Ureter (tissue), 1 donor: ENCODE data around the gene PPL. TPM values are rescaled to one million over a fixed set of nuclear protein-coding genes. Genes with fewer than 3 reads are reported as not detected.
"Not testable (repeated sequence)": the region's sequence is repeated elsewhere in the genome, so short reads cannot be mapped to it uniquely, and the experiment has no call there.

Experiments used
- DNase-seq: peaks from one replicate; pipeline ENCODE4 v3.0.0-alpha.2; 2020; ENCODE audit warnings: low spot score
- total RNA-seq: library from RNA; stranded (reverse); gene quantifications from one replicate; pipeline ENCODE4 v1.2.4, GENCODE V29; 2023
- donor health status: DM: yes; HTN: yes; CAD: no.

Gene PPL
- total RNA-seq, 1 donor from 2014 or later: 108 TPM

DNA sequence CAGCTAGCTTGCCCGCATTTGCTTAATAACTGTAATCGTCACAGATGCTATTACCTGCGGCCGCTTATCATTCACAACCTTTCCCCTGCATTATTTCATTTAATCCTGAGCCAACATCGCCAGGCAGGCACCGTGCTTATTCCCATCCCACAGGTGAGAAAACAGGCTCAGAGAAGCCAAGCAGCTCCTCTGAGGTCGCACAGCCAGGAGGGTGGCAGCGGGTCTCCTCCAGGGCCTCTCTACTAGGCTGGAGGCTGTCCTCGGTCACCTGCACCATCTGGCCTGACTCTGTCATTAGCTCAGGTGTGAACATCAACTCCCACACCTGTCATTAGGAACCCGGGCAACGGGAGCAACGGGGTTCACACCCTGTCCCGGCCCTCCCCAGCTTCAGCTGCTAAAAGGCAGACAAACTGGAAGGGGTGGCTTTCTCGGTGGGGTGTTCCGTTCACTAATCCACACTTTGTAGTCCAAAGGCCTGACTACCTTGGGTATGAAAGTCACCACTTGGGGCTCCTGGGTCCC is 3.0 kb downstream of the PPL start:
- no peak for DNase-seq

DNA sequence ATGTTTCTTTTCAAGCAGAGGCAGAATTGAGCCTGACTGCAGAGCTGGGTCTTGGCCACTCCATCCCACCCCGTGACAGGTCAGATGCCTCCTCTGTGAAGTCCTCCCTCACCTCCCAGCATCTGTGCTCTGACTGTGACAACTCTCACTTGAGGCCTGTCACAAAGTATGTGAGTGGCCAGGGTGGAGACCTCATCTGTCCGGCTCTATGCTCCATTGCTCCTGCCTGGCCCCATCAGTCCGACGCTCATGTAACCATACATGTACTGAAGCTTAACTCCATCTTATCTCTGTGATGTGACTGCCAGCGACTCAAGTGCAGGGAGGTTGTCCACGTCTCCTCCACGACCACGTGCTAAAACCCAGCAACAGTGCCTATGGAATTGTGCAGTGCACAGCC is 3.5 kb downstream of the PPL start:
- DNase-seq: no peak

DNA sequence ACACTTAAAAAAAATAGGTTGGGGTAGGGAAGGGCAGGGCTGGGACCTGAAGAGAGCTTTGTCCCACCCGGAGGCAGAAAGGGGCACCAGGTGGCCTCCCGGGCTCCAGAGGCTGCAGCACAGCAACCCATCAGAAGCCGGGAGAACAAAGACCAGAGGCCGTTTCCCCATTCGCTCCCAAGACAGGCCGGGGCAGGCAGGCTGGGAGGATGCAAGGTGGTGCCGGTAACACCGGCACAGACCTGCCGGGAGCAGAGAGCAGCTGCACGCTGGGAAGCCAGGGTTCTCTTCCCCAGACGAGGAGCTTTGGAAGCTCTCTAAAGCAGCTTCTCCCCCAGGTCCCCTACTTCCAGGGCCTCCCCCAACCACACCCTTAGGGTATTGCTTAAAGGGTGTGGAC is 5.6 kb downstream of the PPL start:
- DNase-seq: no peak

DNA sequence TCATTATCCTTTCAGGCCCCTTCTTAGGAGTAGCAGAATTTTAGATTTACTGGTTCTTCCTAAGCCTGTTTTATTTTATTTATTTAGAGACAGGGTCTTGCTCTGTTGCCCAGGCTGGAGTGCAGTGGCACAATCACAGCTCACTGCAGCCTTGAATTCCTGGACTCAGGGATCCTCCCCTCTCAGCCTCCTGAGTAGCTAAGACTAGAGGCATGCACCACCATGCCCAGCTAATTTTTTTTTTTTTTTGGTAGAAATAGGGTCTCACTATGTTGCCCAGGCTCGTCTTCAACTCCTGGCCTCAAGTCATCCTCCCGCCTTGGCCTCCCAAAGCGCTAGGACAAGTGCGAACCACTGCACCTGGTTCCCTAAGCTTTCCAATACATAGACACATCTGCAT is 7.3 kb downstream of the PPL start:
- not testable (repeated sequence) for DNase-seq

DNA sequence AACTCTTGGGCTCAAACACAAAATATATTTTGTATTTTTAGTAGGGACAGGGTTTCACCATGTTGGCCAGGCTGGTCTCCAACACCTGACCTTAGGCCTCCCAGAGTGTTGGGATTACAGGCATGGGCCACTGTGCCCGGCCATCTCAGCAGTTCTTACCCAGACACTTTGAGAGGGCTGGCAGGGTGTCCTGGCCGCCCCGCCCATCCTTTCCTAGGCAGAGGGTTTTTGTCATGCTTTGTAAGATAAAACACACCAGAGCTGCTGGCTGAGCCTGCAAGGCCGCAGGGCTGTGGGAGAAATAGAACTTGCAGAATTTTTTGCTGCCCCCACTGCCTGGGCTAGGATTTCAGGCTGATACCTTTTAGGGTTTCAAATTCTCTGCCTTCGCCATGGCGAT is 8.7 kb downstream of the PPL start:
- no peak for DNase-seq

DNA sequence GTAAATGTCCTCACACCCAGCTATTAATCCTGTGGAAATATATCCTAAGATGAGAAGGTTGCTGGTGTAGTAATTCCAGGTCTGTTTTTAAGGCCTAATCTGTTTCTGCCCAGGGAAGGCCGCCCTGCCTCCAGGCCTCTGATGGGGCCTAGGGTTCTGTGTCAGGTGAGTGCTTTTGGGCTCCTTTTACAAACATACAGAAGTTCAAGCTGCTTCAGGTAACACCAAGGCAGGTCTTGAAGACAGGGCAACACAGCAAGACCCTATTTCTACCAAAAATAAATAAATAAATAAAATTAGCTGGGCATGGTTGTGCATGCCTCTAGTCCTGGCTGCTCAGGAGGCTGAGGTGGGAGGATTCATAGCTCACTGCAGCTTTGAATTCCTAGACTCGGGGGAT is 9.3 kb downstream of the PPL start:
- DNase-seq: no peak

DNA sequence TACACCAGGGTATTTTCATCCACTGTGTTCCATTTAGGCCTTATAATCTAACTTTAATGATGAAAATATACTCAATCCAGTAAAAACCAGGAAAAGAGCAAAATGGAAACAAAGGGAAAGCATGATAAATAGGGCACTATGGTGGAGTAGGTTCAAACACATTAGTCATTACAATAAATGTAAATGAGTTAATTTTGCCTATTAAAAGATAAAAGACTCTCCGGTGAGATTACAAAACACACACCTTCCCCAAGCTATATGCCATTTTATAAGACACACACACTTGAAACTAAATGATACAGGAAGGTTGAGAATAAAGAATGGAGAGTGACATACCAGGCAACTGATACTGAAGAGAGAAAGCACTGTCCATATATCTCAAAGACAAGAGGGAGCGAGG is 10.0 kb downstream of the PPL start:
- no peak for DNase-seq

DNA sequence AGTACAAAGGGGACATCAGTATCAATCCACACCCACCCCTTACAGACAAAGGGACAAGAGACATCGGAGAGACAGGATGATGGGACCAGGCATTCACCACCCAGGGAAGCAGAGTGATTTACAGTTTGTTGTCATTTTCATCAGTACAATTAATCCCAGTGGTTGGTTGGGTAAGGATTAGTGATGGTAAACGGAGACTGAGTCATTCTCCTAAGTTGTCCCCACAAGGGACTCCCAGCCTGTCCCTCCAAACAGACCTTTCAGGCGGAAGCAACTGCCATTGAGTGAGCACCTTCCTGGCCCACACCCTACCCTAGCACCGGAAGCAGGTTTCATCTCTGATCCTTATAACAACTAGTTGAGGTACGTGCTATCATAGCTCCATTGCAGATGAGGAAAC is 11.2 kb downstream of the PPL start:
- no peak for DNase-seq

DNA sequence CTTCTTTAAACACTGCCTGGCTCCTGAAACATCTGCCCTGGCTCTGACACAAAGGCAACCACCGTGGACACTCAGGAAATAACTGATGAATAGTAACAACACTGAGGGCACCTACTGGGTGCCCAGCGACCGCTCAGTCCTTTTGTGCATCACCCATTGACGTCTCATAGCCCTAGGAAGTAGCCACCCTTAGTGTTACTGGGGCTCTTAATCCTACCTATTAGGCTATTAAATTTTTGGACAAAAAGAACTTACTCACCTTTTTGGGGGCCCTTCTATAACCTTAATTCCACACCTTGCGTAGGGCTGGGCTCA is 11.7 kb downstream of the PPL start:
- no peak for DNase-seq

DNA sequence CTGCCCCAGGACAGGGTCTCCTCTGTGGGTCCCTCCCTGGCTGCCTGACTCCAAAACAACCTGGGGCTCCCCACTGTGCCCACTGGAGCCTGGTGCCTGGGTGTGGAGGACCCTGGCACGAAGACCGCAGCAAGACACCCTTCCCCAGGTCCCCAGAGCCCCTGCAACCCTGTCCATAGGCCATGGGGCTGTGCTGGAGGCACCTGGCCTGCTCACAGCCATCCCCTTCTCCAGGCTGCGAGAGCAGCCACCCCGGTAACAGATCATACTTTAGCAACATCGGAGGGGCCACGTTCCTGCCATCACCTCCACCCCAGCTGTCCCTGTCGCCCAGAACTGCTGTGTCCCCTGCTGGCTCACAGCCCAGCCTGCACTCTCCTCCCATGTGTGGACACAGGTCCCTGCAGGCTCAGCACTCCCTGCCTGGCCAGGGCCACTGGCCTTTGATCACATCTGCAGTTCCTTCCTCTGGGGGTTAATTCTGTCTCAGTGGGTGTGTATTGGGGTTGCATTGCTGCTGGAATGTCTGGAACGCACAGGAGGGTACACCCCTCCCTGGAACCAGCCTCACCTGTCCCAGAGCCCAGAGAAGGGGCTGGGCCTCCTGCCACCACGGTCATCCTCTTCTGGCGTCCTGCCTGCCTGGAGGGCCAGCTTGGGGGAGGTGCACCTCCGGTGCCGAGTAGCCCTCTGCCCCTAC is 12.2 kb downstream of the PPL start:
- peak; percentile 77 for DNase-seq

DNA sequence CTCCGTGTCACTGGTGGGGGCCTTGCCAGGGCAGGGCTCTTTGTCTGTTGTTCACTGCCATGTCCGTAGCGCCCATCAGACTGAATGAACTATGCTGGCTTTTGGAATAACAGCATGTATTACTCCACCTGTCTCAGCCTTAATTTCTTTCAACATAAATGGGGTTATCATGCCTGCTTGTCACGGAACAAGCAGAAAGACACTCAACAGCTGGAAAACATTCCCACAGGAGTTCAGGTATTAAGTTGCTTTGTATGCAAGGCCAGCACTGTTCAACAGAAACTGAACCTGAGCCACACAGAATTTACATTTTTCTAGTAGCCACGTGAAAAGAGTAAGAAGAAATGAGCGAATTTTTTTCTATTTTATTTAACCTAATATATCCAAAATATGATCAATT is 13.1 kb downstream of the PPL start:
- no peak for DNase-seq

DNA sequence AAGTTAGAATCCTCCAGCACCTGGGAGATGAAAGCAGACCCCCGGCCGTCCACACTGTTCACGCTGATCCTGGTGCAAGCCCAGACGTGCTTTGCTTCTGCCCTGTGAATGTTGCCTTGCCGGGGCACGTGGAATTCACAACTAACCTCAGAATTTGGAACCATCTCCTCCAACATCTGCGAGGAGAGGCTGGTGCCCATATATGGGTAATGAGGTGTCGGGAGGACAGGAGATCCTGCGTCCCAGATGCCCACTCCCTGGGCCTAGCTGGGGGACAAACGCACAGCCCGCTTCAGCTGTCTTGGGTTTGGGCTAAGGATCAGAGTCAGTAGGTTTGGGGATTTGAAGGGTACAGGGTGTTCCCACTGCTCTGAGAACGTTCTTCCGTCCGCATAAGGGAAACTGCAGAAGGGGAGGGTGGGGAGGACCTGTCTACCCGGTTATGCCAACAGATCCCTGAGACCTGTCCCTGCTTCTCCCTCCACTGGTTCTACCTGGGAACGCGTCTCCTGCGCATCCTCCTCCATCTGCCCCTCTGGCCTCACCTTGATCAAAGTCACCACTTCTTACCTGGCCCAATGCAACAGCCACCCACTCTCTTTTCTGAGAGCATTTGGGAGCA is 14.1 kb downstream of the PPL start:
- DNase-seq: no peak

DNA sequence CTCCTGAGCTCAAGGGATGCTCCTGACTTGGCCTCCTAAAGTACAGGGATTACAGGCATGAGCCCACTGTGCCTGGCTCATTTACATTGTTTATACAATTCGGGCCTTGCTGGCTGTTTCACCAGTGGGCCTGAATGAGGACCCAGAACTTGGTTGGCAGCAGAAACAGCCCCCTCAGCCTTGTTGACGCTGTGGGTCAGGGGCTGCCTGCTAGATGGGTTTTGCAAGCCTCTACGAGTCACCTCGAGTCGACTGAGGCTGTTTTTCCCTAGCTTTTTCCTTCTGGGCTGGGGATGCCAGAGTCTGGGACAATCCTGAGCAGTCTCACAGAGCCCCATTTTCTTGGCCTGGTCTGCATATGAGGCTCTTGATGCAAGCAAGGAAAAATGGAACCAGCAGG is 16.1 kb downstream of the PPL start:
- no peak for DNase-seq

DNA sequence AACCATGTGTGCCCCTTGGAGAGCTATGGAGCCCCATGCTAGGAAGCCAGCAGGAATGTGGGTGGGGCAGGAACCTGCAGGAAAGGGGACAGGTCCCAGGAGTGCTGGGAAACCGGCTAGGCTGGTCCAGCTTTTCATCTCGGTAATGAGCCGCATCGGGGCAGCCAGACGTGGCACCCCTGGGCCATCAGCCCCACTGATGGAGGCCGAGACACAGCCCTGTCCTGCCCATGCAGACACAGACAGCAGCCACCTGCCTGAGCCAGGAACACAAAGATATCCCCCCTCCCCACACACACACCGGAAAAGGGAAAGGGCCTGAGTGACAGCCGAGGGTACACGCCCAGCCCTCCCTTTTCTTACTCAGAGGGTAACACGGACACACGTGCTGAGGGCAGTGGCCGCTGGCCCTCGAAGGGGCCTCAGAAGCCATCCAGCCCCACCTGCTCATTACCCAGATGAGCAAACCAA is 18.1 kb downstream of the PPL start:
- peak; percentile 77 for DNase-seq

DNA sequence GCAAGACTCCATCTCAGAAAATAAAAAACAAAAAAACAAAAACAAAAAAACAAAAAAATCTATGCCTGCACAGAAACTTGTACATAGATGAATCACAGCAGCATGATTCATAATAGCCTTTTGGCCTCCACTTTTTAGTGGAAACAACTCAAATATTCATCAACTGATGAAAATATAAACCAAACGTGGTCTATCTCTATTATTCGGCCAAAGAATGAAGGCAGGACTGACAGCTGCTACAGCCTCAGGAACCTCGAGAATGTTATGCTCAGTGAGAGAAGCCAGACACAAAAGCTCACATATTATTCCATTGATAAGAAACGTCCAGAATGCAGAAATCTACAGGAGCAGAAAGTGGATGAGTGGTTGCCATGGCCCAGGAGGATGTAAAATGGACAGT is 19.8 kb downstream of the PPL start:
- no peak for DNase-seq

DNA sequence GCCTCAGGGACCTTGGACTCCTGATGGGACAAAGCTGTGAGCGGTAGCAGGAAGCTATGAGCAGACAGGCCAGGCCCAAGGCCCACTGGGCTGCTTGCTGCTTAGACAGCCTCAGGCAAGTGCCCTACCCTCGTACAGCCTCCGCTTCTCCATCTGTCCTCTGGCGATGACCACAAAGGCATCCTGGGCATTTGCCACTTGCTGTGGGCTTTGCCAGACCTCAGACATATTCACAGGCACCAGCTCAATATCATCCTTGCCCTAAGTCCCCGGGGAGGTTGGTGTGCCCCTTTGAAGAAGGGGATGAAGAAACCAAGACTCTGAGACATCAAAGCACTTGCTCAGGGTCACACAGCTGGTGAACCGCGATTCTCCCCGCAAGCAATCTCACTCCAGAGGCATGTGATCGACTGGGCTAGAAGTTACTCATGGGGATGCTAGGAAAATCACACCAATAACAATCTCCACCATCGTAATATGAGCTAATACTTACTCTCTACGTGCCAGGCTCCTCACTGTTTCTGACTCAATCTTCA is 21.7 kb downstream of the PPL start:
- no peak for DNase-seq

DNA sequence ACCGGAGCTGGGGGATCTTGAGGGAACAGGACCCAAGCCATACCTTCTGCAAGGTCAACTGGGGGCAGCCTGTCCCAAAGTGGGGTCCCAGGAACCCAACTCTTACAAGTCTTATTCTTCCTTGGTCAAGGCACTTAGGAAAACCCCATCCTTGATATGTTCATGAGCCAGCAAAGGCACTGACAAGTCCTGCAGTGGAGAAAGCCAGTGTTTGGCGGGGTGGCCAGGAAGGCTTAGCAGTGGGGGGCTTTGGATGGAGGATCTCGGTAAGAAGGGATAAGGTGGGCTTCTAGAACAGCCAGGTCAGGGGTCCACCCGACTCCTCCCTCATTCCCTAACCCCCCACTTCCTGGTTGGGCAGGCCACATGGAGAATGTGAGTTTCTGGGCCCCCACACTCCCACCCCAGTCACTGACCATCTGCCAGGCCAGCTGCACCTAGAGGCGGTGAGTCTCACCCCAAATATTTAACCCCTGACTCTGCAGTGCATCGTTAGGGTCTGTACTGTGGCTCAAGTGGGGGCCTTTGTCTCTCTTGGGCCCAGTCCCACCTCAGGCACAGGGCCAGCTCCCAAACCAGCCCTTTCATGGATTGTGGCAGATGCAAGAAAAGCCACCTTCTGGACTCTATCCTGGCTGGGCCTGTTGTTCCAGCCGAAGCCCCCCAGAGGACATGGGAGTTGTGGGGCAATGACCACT is 22.3 kb downstream of the PPL start:
- no peak for DNase-seq

DNA sequence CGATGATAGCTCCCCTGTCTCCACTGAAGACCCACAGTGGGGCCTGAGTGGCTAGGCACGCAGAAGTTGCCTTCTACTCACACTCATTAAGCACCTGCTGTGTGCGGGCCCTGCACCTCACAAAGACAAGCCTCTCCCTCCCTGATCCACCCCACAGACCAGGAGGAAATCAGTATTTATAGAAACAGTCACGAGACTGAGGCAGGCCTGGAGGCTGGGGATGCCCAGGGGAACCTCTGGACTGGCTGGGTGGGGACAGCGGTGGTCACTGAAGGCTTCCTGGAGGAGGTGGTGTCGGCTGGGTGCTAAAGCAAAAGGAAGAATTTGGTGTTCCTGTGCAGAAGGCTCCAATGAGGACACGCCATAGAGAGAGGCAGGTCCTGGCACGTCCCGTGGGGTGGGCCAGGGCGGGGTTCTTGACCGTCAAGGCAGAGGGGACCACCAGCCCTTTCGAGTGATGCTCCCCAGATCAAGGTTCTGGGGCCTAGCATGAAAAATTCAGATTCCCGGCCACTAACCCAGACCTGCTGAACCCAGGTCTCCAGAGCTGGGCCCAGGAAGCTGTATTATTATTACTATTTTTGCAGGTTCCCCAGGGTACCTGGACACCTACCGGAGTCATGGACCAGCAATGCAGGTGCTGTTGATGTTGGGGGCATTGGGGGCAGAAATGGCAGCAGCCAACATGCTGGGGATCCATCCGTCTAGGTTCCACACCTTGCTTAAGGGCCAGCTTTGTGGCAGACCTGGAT is 23.0 kb downstream of the PPL start:
- DNase-seq: no peak

DNA sequence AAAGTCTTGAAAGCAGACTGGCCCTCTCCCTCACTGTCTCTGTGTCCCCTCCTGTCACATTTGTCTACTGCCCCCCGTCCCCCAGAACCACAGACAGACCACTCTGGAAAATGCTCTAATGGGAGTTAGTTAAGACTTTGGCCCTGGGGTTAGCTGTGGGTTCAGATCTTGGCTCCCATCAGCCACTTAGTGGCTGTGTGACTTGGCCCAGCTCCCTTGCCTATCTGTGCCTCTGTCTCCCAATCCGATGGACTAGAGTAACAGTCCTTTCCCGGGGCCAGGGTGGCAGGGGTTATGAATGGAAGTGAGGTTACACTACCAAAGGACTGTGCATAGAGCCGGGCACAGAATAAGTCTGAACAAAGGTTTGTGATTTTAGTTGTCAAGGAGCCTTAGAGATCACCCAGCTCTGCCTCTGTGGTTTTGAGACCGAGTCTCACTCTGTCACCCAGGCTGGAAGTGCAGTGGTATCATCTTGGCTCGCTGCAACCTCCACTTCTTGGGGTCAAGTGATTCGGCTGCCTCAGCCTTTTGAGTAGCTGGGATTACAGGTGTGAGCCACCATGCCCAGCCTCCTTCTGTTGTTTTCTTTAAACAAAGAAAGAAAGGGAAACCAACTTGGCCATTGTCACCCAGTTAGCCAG is 23.7 kb downstream of the PPL start:
- DNase-seq: no peak

DNA sequence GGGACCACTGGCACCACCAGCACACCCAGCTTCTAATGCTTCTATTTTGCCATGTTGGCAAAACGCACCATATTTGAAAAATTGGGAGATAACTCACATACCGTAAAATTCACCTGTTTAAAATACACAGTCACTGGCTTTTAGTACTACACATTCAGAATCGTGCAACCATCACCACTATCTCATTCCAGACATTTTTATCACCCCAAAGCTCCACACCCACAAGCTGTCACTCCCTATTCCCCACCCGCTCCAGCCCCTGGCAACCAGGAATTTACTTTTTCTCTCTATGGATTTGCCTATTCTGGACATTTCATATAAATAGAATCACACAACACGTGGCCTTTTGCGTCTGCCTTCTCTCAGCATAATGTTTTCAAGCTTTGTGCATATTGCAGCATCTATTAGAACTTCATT is 25.0 kb downstream of the PPL start:
- no peak for DNase-seq

DNA sequence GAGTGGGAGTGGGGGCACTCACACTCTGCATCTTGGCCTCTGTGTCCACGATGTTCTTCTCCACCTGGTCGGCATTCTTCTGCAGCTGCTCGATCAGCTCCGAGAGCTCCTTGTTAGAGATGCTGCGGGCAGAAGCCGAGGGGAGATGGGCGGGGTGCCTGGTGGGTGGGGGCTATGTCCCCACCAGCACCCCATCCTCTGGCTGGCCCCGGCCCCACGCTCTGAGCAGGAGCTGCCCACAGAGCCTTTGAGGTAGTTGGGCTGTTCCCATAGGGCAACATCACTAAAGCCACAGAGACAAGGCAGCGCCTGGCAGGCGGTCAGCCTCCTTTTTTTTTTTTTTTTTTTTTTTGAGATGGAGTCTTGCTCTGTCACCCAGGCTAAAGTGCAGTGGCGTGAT is 26.1 kb downstream of the PPL start:
- no peak for DNase-seq

DNA sequence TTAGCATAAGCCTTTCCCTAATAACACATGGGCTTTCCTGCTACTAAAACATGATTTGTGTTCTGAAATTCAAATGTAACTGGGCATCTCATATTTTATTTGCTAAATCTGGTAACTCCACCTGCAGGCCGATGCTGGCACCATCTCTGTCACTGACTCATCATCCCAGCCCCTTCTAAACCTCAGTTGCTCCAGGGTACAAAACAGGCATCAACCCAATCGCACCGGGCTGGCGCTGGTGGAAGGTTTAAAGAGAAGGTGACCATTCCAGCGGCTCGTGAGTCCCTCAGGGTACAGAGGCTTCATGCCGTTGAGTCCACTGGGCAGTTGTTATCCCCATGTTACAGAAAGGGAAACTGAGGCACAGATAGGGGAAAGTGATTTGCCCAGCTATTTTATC is 27.1 kb downstream of the PPL start:
- no peak for DNase-seq
